IMR-90 (cell line): ENCODE data around the gene DLG4. TPM values are rescaled to one million over a fixed set of nuclear protein-coding genes. Genes with fewer than 3 reads are reported as not detected.

Source experiments
- ATAC-seq: fragments of 200-7000 bp; cut with Tn5 transposase; 2 replicates; pipeline ENCODE4 v1.9.1; 2020; ENCODE audit warnings: low read depth, mild to moderate bottlenecking, moderate library complexity
- BruUV-seq: library from RNA; stranded (reverse); fragments of 400-500 nt; replicated peaks from 2 replicates; lab custom pipeline; 2021; lab: Mats Ljungman, UMichigan
- CTCF ChIA-PET: fragments of 300-600 bp; formaldehyde crosslinking; extraction: SDS; loops from one replicate; lab custom pipeline; 2021; ENCODE audit warnings: antibody characterized with exemption; lab: Yijun Ruan, JAX
- POLR2A ChIA-PET: fragments of 300-600 bp; sonication (Branson Sonifier 250); formaldehyde crosslinking; loops from one replicate; lab custom pipeline; 2022; ENCODE audit warnings: antibody characterized with exemption; ENCODE audit not compliant: unreplicated experiment; lab: Charles Lee
- DNase-seq: peaks from one replicate; pipeline ENCODE4 v3.0.0; 2013
- H2AFZ ChIP-seq: replicated peaks from 2 replicates; pipeline ENCODE3; 2013; ENCODE audit warnings: low read length, mild to moderate bottlenecking; ENCODE audit not compliant: poor library complexity
- H2AK5ac ChIP-seq: 2 replicates; pipeline ENCODE4 v1.6.1; 2013; ENCODE audit warnings: low read depth, low read length, inconsistent platforms
- H2AK9ac ChIP-seq: replicated peaks from 2 replicates; pipeline ENCODE3; 2013; ENCODE audit warnings: mild to moderate bottlenecking, low read depth, low read length, moderate library complexity; ENCODE audit not compliant: poor library complexity
- H2BK120ac ChIP-seq: 2 replicates; pipeline ENCODE4 v1.6.1; 2013; ENCODE audit warnings: low read depth, low read length, inconsistent platforms
- H2BK15ac ChIP-seq: 3 replicates; pipeline ENCODE4 v1.6.1; 2013; ENCODE audit warnings: low read depth, low read length, inconsistent platforms
- H2BK20ac ChIP-seq: 2 replicates; pipeline ENCODE4 v1.6.1; 2013; ENCODE audit warnings: low read depth, mild to moderate bottlenecking, inconsistent platforms, low read length, moderate library complexity
- H2BK5ac ChIP-seq: 2 replicates; pipeline ENCODE4 v1.6.1; 2013; ENCODE audit warnings: mild to moderate bottlenecking, low read depth, low read length, inconsistent platforms; ENCODE audit not compliant: poor library complexity, severe bottlenecking
- H3K14ac ChIP-seq: replicated peaks from 2 replicates; pipeline ENCODE4 v1.6.1; 2013; ENCODE audit warnings: low read depth, low read length, inconsistent platforms
- H3K18ac ChIP-seq: 2 replicates; pipeline ENCODE4 v1.6.1; 2013; ENCODE audit warnings: low read depth, low read length, control low read depth
- H3K23ac ChIP-seq: 2 replicates; pipeline ENCODE4 v1.6.1; 2013; ENCODE audit warnings: low read depth, low read length, inconsistent platforms
- H3K27ac ChIP-seq: 2 replicates; pipeline ENCODE4 v1.5.1; 2013; ENCODE audit warnings: mild to moderate bottlenecking, control low read depth, low read length; ENCODE audit not compliant: insufficient read depth
- H3K27me3 ChIP-seq: 2 replicates; pipeline ENCODE4 v1.6.1; 2013; ENCODE audit warnings: low read length; ENCODE audit not compliant: control insufficient read depth, insufficient read depth
- H3K36me3 ChIP-seq: 2 replicates; pipeline ENCODE4 v1.6.1; 2013; ENCODE audit warnings: low read length, mixed read lengths; ENCODE audit not compliant: control insufficient read depth, insufficient read depth
- H3K4ac ChIP-seq: 2 replicates; pipeline ENCODE4 v1.6.1; 2013; ENCODE audit warnings: low read depth, low read length, inconsistent platforms
- H3K4me1 ChIP-seq: 2 replicates; pipeline ENCODE4 v1.6.1; 2013; ENCODE audit warnings: low read length, mixed read lengths; ENCODE audit not compliant: control insufficient read depth, insufficient read depth
- H3K4me2 ChIP-seq: 2 replicates; pipeline ENCODE4 v1.6.1; 2013; ENCODE audit warnings: low read depth, mild to moderate bottlenecking, control low read depth, low read length, moderate library complexity
- H3K4me3 ChIP-seq: 2 replicates; pipeline ENCODE4 v1.5.1; 2013; ENCODE audit warnings: low read depth, mild to moderate bottlenecking, control low read depth, low read length, moderate library complexity; ENCODE audit not compliant: insufficient read depth
- H3K56ac ChIP-seq: 2 replicates; pipeline ENCODE4 v1.6.1; 2013; ENCODE audit warnings: low read length, inconsistent platforms; ENCODE audit not compliant: insufficient read depth; ENCODE audit errors: extremely low read depth
- H3K79me1 ChIP-seq, 2 experiments: 2 replicates each; pipeline ENCODE4 v1.6.1; 2013; ENCODE audit warnings: low read length in 2 of 2, inconsistent platforms in 1 of 2, low read depth in 1 of 2
- H3K9ac ChIP-seq: 2 replicates; pipeline ENCODE4 v1.6.1; 2013; ENCODE audit warnings: low read depth, low read length, control low read depth
- H3K9me1 ChIP-seq: 2 replicates; pipeline ENCODE4 v1.6.1; 2013; ENCODE audit warnings: low read length, inconsistent platforms; ENCODE audit not compliant: insufficient read depth
- H3K9me3 ChIP-seq: 2 replicates; pipeline ENCODE4 v1.6.1; 2013; ENCODE audit warnings: low read length; ENCODE audit not compliant: control insufficient read depth, insufficient read depth
- H4K20me1 ChIP-seq: 2 replicates; pipeline ENCODE4 v1.6.1; 2013; ENCODE audit warnings: low read length, inconsistent platforms; ENCODE audit not compliant: insufficient read depth
- H4K5ac ChIP-seq: 2 replicates; pipeline ENCODE4 v1.6.1; 2013; ENCODE audit warnings: mild to moderate bottlenecking, low read depth, low read length, control low read depth
- H4K8ac ChIP-seq, 2 experiments: 2 replicates each; pipeline ENCODE4 v1.6.1; 2013; ENCODE audit warnings: low read depth in 2 of 2, low read length in 2 of 2, control low read depth in 1 of 2, inconsistent platforms in 1 of 2
- H4K91ac ChIP-seq: 2 replicates; pipeline ENCODE4 v1.6.1; 2013; ENCODE audit warnings: low read depth, low read length, inconsistent platforms; ENCODE audit not compliant: insufficient read depth
- BHLHE40 ChIP-seq: fragments of 150-350 bp; IDR thresholded peaks from 2 replicates; pipeline ENCODE4 v1.6.1; 2016; ENCODE audit warnings: mild to moderate bottlenecking, low read depth, low read length
- CHD1 ChIP-seq: IDR thresholded peaks from 2 replicates; pipeline ENCODE4 v1.6.1; 2012; ENCODE audit warnings: low read depth, low read length, improper control_type of control experiment
- ELK1 ChIP-seq: fragments of 150-350 bp; IDR thresholded peaks from 2 replicates; pipeline ENCODE4 v1.6.1; 2016; ENCODE audit warnings: low read depth, mild to moderate bottlenecking, low read length, moderate library complexity, borderline replicate concordance
- FOS ChIP-seq: fragments of 150-350 bp; IDR thresholded peaks from 2 replicates; pipeline ENCODE4 v1.6.1; 2016; ENCODE audit warnings: low read depth, low read length
- MAFK ChIP-seq: IDR thresholded peaks from 2 replicates; pipeline ENCODE4 v1.6.1; 2012; ENCODE audit warnings: low read depth, low read length, improper control_type of control experiment
- MAZ ChIP-seq: IDR thresholded peaks from 2 replicates; pipeline ENCODE4 v1.6.1; 2012; ENCODE audit warnings: low read depth, mild to moderate bottlenecking, low read length, improper control_type of control experiment, moderate library complexity, borderline replicate concordance
- MXI1 ChIP-seq: IDR thresholded peaks from 2 replicates; pipeline ENCODE4 v1.6.1; 2012; ENCODE audit warnings: low read depth, mild to moderate bottlenecking, low read length, moderate library complexity, borderline replicate concordance
- NFE2L2 ChIP-seq: fragments of 150-350 bp; IDR thresholded peaks from 2 replicates; pipeline ENCODE4 v1.6.1; 2016; ENCODE audit warnings: low read depth, mild to moderate bottlenecking, low read length
- RAD21 ChIP-seq: IDR thresholded peaks from 2 replicates; pipeline ENCODE4 v1.6.1; 2012; ENCODE audit warnings: low read length, improper control_type of control experiment
- RCOR1 ChIP-seq: IDR thresholded peaks from 2 replicates; pipeline ENCODE4 v1.6.1; 2012; ENCODE audit warnings: mild to moderate bottlenecking, low read length, improper control_type of control experiment; ENCODE audit not compliant: insufficient replicate concordance
- USF2 ChIP-seq: fragments of 150-350 bp; IDR thresholded peaks from 2 replicates; pipeline ENCODE4 v1.6.1; 2017; ENCODE audit warnings: mild to moderate bottlenecking, antibody characterized with exemption, low read length, low read depth
- WGBS, 2 experiments: methylation state at CpG; one replicate each; pipeline versions ENCODE4 v1.1.5 to v1.1.7; 2013; ENCODE audit warnings: missing lambda C conversion rate in 2 of 2; ENCODE audit not compliant: insufficient read length in 1 of 2; ENCODE audit errors: extremely low coverage in 2 of 2; 5-methylcytosine and 5-hydroxymethylcytosine counted together
- dilution Hi-C: fragments of 300-500 bp; cut with HindIII; formaldehyde crosslinking; loops from one replicate; pipeline ENCODE4 v1.14.3; 2018; ENCODE audit warnings: low sequenced_read_pairs; ENCODE audit not compliant: unreplicated experiment
- in situ Hi-C: fragments of 300-500 bp; cut with MboI; formaldehyde crosslinking; loops from 3 replicates; pipeline ENCODE4 v1.14.3; 2019; ENCODE audit warnings: low sequenced_read_pairs, inconsistent platforms, mixed read lengths
- intact Hi-C: fragments of 100-400 bp; cut with micrococcal nuclease; formaldehyde crosslinking; loops from 2 replicates; pipeline ENCODE4 v1.10.0; 2022
- polyA plus RNA-seq, 3 experiments: library from polyadenylated mRNA; depleted of rRNA; stranded (reverse); fragments of >200 nt; gene quantifications; 2 replicates each; pipeline ENCODE4 v1.2.3, GENCODE V29; 2012; ENCODE audit warnings: low replicate concordance in 1 of 3
- total RNA-seq: library from RNA; depleted of rRNA; stranded (reverse); fragments of >200 nt; gene quantifications from 2 replicates; pipeline ENCODE4 v1.2.3, GENCODE V29; 2012

DLG4 gene
- total and polyA plus RNA-seq, 2 of the 4 experiments (the other 2 are of a cell fraction): 8.2 to 30.5 TPM

- Histone ChIP-seq H3K27ac (no peak overlapping the region), H4K20me1 (no peaks in the 10 kb centered on the region), H2BK5ac (no peak overlapping the region), H2BK120ac (no peak overlapping the region), H3K4me1 (no peaks in the 10 kb centered on the region), H3K9ac (no peak overlapping the region), H2AK9ac (no peak overlapping the region), H4K5ac (no peak overlapping the region), H3K23ac (no peak overlapping the region), H3K14ac (no peak overlapping the region), H3K9me1 (no peaks in the 10 kb centered on the region), H2AFZ (no peak overlapping the region), H4K8ac (no peak overlapping the region), H3K4me2 (no peak overlapping the region), H3K56ac (no peak overlapping the region), H3K4ac (no peak overlapping the region), H3K18ac (no peak overlapping the region), H2BK15ac (no peak overlapping the region), H3K36me3 (no peaks in the 10 kb centered on the region), H3K27me3 (peaks cover 46% of the 10 kb centered on the region), H2BK20ac (no peak overlapping the region), H2AK5ac (no peak overlapping the region), H3K9me3 (no peaks in the 10 kb centered on the region), H4K91ac (no peak overlapping the region), H3K4me3 (no peak overlapping the region), H3K79me1 (no peaks in the 10 kb centered on the region)
- no TSS peak for BruUV-seq
- ChIA-PET POLR2A (no interaction called here), CTCF (no interaction called here)
- intact Hi-C loops (no loop called here), in situ Hi-C loops (loop anchor here (5.0 to 25.0 kb wide), 2 partner anchors 87 to 227 kb away; no protein-coding TSS in a partner anchor), dilution Hi-C loops (no loop called here)
- ATAC-seq: no peak
- 43% methylated on average over 6 of the region's 10 CpGs; no CpG with 5 or more reads in 1 of the 2 experiments for WGBS, 2 experiments
- no peak for TF ChIP-seq RAD21
- TF ChIP-seq MAFK: no peak
- no peak for TF ChIP-seq USF2
- no peak for TF ChIP-seq BHLHE40
- TF ChIP-seq MAZ: no peak
- TF ChIP-seq RCOR1: no peak
- TF ChIP-seq ELK1: no peak
- TF ChIP-seq CHD1: no peak
- no peak for TF ChIP-seq NFE2L2
- TF ChIP-seq MXI1: no peak
- TF ChIP-seq FOS: no peak
- DNase-seq: no peak
Observed at GRCh38 chr17:7139400-7139799, 80.2 kb downstream of the DLG4 start.
